ENCODE results near the gene FIGN.

DNA sequence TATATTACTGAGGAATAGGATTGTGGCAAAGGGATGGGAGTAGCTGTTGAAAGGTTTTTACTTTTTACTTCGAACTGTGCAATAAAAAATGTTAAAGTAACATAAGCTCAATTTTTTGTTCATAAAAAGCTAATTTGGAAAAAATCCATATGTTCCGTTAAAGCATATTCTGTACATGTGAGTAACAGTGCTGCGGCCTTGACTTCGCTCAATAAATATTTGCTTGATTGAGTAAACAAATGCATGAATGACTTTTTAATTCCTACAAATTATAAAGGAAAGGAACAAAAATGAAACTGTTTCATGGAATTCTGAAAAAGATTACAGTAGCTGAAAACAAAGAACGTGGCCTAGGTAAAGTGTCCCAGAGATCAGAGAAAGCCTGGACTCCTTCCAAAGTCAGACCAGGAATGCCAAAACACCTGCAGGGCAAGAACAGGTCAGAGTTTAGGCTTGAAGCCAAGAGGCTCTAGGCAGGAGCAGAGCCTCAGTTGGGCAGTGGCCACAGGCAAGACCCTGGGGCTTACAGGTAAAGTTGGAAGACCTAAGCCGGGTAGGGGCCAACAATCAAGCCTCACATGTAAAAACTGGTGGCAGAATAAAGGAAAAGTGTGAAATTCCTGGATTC is 44.3 kb upstream of the FIGN start:
- TF ChIP-seq POLR2AphosphoS5 (IDR thresholded peaks at IDR 0.05) (no peak), POLR2A (IDR thresholded peaks at IDR 0.05; ENCODE audit: low read depth) (no peak)
- TF ChIP-seq, protein P1, sequence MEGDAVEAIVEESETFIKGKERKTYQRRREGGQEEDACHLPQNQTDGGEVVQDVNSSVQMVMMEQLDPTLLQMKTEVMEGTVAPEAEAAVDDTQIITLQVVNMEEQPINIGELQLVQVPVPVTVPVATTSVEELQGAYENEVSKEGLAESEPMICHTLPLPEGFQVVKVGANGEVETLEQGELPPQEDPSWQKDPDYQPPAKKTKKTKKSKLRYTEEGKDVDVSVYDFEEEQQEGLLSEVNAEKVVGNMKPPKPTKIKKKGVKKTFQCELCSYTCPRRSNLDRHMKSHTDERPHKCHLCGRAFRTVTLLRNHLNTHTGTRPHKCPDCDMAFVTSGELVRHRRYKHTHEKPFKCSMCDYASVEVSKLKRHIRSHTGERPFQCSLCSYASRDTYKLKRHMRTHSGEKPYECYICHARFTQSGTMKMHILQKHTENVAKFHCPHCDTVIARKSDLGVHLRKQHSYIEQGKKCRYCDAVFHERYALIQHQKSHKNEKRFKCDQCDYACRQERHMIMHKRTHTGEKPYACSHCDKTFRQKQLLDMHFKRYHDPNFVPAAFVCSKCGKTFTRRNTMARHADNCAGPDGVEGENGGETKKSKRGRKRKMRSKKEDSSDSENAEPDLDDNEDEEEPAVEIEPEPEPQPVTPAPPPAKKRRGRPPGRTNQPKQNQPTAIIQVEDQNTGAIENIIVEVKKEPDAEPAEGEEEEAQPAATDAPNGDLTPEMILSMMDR (IDR thresholded peaks at IDR 0.05) = no peak
